HEK293 (cell line): ENCODE measurements around the gene FAM180A.

ENCODE experiments used
- CTCF ChIA-PET: fragments of 350-600 bp; formaldehyde crosslinking; extraction: SDS; loops from one replicate; lab custom pipeline; 2021; ENCODE audit warnings: antibody characterized with exemption; lab: Yijun Ruan, JAX
- POLR2A ChIA-PET: fragments of 300-600 bp; formaldehyde crosslinking; extraction: SDS; loops from one replicate; lab custom pipeline; 2020; ENCODE audit warnings: antibody characterized with exemption, inconsistent platforms; lab: Yijun Ruan, JAX
- H3K27ac ChIP-seq: fragments of 200-500 bp; sonication (Bioruptor generic); 2 replicates; pipeline ENCODE4 v1.5.1; 2014; ENCODE audit warnings: low read depth, low read length, control low read depth, inconsistent platforms; ENCODE audit errors: extremely low read depth
- H3K36me3 ChIP-seq, 2 experiments: fragments of 200-500 bp in 1 of 2; sonication (Bioruptor generic) in 1 of 2; 1 replicate in 1 of 2; 2 replicates in 1 of 2; pipeline ENCODE4 v1.5.1; 2014 to 2017; ENCODE audit warnings: inconsistent platforms in 2 of 2, low read length in 2 of 2; ENCODE audit not compliant: control insufficient read depth in 2 of 2, insufficient read depth in 1 of 2
- H3K4me1 ChIP-seq: fragments of 200-500 bp; sonication (Bioruptor generic); 2 replicates; pipeline ENCODE4 v1.5.1; 2014; ENCODE audit warnings: mild to moderate bottlenecking, low read length, inconsistent platforms; ENCODE audit not compliant: control insufficient read depth, insufficient read depth
- H3K4me3 ChIP-seq: 2 replicates; pipeline ENCODE4 v1.5.1; 2011; ENCODE audit warnings: low read depth, mild to moderate bottlenecking, control low read depth, low read length, moderate library complexity
- H3K9me3 ChIP-seq: fragments of 200-500 bp; sonication (Bioruptor generic); 2 replicates; pipeline ENCODE4 v1.5.1; 2014; ENCODE audit warnings: low read depth, low read length, inconsistent platforms; ENCODE audit not compliant: control insufficient read depth, insufficient read depth
- HOXD13 ChIP-seq: sonication (generic); formaldehyde crosslinking; IDR thresholded peaks from 2 replicates; pipeline ENCODE4 v1.8.0; 2022; ENCODE audit warnings: missing genetic modification reagents, borderline replicate concordance
- TRIM28 ChIP-seq: IDR thresholded peaks from 2 replicates; pipeline ENCODE4 v1.6.1; 2011; ENCODE audit warnings: low read length, control low read depth, borderline replicate concordance
- ZIC2 ChIP-seq: fragments of 450-650 bp; formaldehyde crosslinking; IDR thresholded peaks from 2 replicates; pipeline ENCODE4 v1.5.1; 2016; ENCODE audit warnings: missing biosample characterization, missing genetic modification characterization
- ZNF140 ChIP-seq: fragments of 450-650 bp; formaldehyde crosslinking; IDR thresholded peaks from 2 replicates; pipeline ENCODE4 v1.5.1; 2016; ENCODE audit warnings: missing biosample characterization, missing genetic modification characterization
- ZNF366 ChIP-seq: fragments of 450-650 bp; formaldehyde crosslinking; conservative IDR thresholded peaks from 2 replicates; pipeline ENCODE4 v1.5.1; 2016; ENCODE audit warnings: missing biosample characterization, missing genetic modification characterization
- ZNF391 ChIP-seq: fragments of 450-650 bp; formaldehyde crosslinking; IDR thresholded peaks from 2 replicates; pipeline ENCODE4 v1.5.1; 2016; ENCODE audit warnings: low read depth, missing biosample characterization, missing genetic modification characterization, borderline replicate concordance
- ZNF596 ChIP-seq: fragments of 450-650 bp; IDR thresholded peaks from 2 replicates; pipeline ENCODE4 v1.5.0; 2018; ENCODE audit warnings: missing biosample characterization, mild to moderate bottlenecking, missing genetic modification characterization, moderate library complexity
- ZNF600 ChIP-seq: fragments of 450-650 bp; formaldehyde crosslinking; IDR thresholded peaks from 2 replicates; pipeline ENCODE4 v1.5.1; 2016; ENCODE audit warnings: missing biosample characterization, missing genetic modification characterization
- ZNF791 ChIP-seq: fragments of 450-650 bp; formaldehyde crosslinking; IDR thresholded peaks from 2 replicates; pipeline ENCODE4 v1.5.1; 2016; ENCODE audit warnings: missing biosample characterization, missing genetic modification characterization
- TF ChIP-seq, protein P1 (sequence below): fragments of 450-650 bp; formaldehyde crosslinking; IDR thresholded peaks from 2 replicates; pipeline ENCODE4 v1.5.1; 2017; ENCODE audit warnings: missing biosample characterization, missing genetic modification characterization
- TF ChIP-seq, protein P2 (sequence below): fragments of 450-650 bp; formaldehyde crosslinking; IDR thresholded peaks from 2 replicates; pipeline ENCODE4; 2016; ENCODE audit warnings: missing biosample characterization, missing genetic modification characterization
- TF ChIP-seq, protein P3 (sequence below): fragments of 450-650 bp; formaldehyde crosslinking; conservative IDR thresholded peaks from 2 replicates; pipeline ENCODE4 v1.5.1; 2016; ENCODE audit warnings: low read depth, missing biosample characterization, missing genetic modification characterization
- TF ChIP-seq, protein P4 (sequence below): fragments of 450-650 bp; formaldehyde crosslinking; IDR thresholded peaks from 2 replicates; pipeline ENCODE4 v1.5.1; 2017; ENCODE audit warnings: missing biosample characterization, missing genetic modification characterization

Gene FAM180A

DNA sequence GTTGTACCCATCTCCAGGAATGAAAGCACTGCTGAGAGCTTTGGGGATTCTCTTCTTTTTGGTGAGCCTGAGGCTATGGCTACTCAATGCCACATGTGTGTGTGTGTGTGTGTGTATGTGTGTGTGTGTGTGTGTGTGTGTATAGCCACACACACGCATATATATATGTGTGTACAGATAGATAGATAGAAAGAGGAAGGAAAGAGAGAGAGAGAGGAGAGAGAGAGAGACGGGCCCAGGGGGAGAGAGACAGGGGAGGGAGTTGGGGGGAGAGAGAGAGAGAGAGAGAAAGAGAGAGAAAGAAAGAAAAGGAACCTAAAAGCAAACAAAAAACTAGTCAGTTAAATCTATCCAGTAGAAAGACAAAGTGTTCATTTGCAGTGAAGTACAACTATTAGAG, 28.9 kb downstream of the FAM180A start:
- H3K36me3 ChIP-seq: peaks cover 0 to 39% of the 10 kb centered on the region in 2 experiments; a peak in 1 of 3 replicates
- peaks cover 10% of the 10 kb centered on the region for H3K4me1 ChIP-seq
- ChIA-PET CTCF (interaction anchor here (1.1 to 2.2 kb wide), 2 partner anchors 8 kb away, joined by 3 to 10 read pairs; partner anchors contain the start of gene SLC13A4), POLR2A (no interaction called here)
- no peak overlapping the region for H3K27ac ChIP-seq
- H3K4me3 ChIP-seq: no peak overlapping the region
- H3K9me3 ChIP-seq: no peaks in the 10 kb centered on the region
- peak; percentile 64 for TF ChIP-seq ZNF596 (tag by site-specific recombination)
- TF ChIP-seq ZNF366 (tag by site-specific recombination): peak; percentile 49; the same call in 1 of the 2 replicates
- TF ChIP-seq, protein P1, sequence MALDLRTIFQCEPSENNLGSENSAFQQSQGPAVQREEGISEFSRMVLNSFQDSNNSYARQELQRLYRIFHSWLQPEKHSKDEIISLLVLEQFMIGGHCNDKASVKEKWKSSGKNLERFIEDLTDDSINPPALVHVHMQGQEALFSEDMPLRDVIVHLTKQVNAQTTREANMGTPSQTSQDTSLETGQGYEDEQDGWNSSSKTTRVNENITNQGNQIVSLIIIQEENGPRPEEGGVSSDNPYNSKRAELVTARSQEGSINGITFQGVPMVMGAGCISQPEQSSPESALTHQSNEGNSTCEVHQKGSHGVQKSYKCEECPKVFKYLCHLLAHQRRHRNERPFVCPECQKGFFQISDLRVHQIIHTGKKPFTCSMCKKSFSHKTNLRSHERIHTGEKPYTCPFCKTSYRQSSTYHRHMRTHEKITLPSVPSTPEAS: peak; percentile 80
- TF ChIP-seq, protein P2, sequence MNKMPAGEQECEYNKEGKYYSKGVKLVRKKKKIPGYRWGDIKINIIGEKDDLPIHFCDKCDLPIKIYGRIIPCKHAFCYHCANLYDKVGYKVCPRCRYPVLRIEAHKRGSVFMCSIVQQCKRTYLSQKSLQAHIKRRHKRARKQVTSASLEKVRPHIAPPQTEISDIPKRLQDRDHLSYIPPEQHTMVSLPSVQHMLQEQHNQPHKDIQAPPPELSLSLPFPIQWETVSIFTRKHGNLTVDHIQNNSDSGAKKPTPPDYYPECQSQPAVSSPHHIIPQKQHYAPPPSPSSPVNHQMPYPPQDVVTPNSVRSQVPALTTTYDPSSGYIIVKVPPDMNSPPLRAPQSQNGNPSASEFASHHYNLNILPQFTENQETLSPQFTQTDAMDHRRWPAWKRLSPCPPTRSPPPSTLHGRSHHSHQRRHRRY (tag by site-specific recombination): no peak

DNA sequence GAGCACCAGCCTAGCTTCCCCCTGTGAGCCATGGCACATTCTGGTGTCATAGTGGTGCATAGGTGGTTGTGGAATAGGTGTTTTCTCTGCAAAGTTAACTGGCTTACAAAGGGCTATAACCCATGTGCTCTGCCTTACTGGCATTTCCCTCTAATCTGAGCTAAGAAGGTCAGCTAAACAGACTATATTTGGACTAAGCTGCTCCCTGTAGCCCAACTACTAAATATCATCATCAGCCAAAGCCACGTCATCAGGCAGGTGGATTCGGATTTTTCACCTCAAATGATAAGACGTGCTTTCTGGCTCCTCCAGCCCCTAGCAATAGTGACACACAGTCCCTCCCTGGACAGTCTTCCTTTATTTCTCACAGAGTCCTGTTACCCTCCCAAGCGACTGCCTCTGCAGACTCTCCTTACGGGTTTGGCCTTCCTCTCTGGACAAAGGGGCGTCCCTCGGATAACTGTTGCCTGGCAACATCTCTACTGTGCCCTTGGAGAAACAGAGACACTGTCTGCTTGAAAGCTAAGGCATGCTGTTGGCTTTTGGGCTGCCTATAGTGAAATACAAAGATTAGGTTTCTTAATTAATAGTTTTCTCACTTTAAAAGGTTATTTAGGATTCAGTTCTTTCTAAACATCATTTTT, 29.7 kb downstream of the FAM180A start:
- TF ChIP-seq ZIC2 (no peak), ZNF140 (tag by site-specific recombination) (no peak), HOXD13 (no peak), TRIM28 (peak; percentile 59; the same call in 1 of the 2 replicates), ZNF391 (no peak), ZNF600 (tag by site-specific recombination) (peak; percentile 42; the same call in 1 of the 2 replicates), ZNF791 (tag by site-specific recombination) (no peak)
- TF ChIP-seq, protein P3, sequence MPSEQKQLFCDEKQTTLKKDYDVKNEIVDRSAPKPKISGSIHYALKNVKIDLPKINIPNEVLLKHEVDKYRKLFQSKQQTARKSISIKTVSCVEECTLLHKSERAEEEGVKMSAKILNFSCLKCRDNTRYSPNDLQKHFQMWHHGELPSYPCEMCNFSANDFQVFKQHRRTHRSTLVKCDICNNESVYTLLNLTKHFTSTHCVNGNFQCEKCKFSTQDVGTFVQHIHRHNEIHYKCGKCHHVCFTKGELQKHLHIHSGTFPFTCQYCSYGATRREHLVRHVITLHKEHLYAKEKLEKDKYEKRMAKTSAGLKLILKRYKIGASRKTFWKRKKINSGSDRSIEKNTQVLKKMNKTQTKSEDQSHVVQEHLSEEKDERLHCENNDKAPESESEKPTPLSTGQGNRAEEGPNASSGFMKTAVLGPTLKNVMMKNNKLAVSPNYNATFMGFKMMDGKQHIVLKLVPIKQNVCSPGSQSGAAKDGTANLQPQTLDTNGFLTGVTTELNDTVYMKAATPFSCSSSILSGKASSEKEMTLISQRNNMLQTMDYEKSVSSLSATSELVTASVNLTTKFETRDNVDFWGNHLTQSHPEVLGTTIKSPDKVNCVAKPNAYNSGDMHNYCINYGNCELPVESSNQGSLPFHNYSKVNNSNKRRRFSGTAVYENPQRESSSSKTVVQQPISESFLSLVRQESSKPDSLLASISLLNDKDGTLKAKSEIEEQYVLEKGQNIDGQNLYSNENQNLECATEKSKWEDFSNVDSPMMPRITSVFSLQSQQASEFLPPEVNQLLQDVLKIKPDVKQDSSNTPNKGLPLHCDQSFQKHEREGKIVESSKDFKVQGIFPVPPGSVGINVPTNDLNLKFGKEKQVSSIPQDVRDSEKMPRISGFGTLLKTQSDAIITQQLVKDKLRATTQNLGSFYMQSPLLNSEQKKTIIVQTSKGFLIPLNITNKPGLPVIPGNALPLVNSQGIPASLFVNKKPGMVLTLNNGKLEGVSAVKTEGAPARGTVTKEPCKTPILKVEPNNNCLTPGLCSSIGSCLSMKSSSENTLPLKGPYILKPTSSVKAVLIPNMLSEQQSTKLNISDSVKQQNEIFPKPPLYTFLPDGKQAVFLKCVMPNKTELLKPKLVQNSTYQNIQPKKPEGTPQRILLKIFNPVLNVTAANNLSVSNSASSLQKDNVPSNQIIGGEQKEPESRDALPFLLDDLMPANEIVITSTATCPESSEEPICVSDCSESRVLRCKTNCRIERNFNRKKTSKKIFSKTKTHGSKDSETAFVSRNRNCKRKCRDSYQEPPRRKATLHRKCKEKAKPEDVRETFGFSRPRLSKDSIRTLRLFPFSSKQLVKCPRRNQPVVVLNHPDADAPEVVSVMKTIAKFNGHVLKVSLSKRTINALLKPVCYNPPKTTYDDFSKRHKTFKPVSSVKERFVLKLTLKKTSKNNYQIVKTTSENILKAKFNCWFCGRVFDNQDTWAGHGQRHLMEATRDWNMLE (tag by site-specific recombination): no peak
- TF ChIP-seq, protein P4, sequence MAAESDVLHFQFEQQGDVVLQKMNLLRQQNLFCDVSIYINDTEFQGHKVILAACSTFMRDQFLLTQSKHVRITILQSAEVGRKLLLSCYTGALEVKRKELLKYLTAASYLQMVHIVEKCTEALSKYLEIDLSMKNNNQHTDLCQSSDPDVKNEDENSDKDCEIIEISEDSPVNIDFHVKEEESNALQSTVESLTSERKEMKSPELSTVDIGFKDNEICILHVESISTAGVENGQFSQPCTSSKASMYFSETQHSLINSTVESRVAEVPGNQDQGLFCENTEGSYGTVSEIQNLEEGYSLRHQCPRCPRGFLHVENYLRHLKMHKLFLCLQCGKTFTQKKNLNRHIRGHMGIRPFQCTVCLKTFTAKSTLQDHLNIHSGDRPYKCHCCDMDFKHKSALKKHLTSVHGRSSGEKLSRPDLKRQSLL (tag by site-specific recombination): no peak
- ChIA-PET CTCF (interaction anchor here (0.5 to 2.2 kb wide), 6 partner anchors 7 to 1024 kb away, joined by 3 to 10 read pairs (median 3); partner anchors contain the start of gene SLC13A4), POLR2A (no interaction called here)
- Histone ChIP-seq H3K9me3 (no peaks in the 10 kb centered on the region), H3K4me1 (peaks cover 10% of the 10 kb centered on the region), H3K27ac (no peak overlapping the region), H3K36me3 (peaks cover 0 to 39% of the 10 kb centered on the region in 2 experiments; a peak in 1 of 3 replicates), H3K4me3 (no peak overlapping the region)
